ENCODE data around the gene DCD. TPM values are rescaled to one million over a fixed set of nuclear protein-coding genes. Genes with fewer than 3 reads are reported as not detected.

Gene DCD
- total and polyA plus RNA-seq, 2 of the 8 experiments (the other 6 are each of a cell fraction or from before 2014, with no cell fraction given) = not detected

DNA sequence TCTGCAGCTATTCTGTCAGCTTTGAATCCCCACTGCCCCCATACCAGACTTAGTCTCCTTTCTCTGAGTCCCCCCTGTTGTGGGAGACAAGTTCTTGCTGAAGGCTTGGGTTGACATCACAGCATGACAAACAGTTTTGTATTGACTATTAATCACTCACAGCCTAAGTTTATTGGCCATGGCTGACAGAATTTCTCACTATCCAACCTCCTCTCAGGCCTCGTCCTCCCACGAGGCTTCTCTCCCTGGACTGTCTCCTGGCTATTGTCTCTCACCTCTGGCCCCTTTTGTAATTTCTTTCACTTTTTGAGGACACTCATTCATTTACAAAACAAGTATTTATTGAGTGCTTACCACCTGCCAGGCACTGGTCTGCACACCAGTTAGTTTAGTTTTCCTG lies 35.2 kb upstream of the DCD start (continued):
- TF ChIP-seq EZH2 (IDR thresholded peaks at IDR 0.05; ENCODE audit: low read depth, low read length, severe bottlenecking) (no peak), SP1 (IDR thresholded peaks at IDR 0.05; ENCODE audit: low read depth, low read length) (no peak), SUZ12 (IDR thresholded peaks at IDR 0.05; ENCODE audit: low read length) (no peak), CBX5 (IDR thresholded peaks at IDR 0.05; ENCODE audit: low read depth, low read length) (no peak), CBX8 (IDR thresholded peaks at IDR 0.05; ENCODE audit: borderline replicate concordance, low read depth, low read length) (no peak), TAF7 (optimal IDR thresholded peaks at IDR 0.05; ENCODE audit: borderline replicate concordance, low read depth, low read length) (no peak), TAF1 (IDR thresholded peaks at IDR 0.05; ENCODE audit: low read depth, low read length) (no peak), GTF2F1 (IDR thresholded peaks at IDR 0.05; ENCODE audit: borderline replicate concordance, low read depth, low read length) (no peak), SIN3A (conservative IDR thresholded peaks at IDR 0.05 in 1 of 2, IDR thresholded peaks at IDR 0.05 in 1 of 2; ENCODE audit: low read depth in 1 of 2, low read length in 2 of 2) (0 out of 4 replicates have a peak, but pooled peaks of 1 of the 2 experiments have one; percentile 26), BCL11A (IDR thresholded peaks at IDR 0.05; ENCODE audit: low read depth in 2 of 2, low read length in 2 of 2) (no peak), KDM1A (IDR thresholded peaks at IDR 0.05; ENCODE audit: borderline replicate concordance, low read length) (no peak), NANOG (IDR thresholded peaks at IDR 0.05; ENCODE audit: insufficient read depth, low read depth, low read length, poor library complexity, severe bottlenecking) (peak; percentile 77), POLR2AphosphoS5 (IDR thresholded peaks at IDR 0.05; ENCODE audit: low read depth, low read length) (no peak), BRCA1 (IDR thresholded peaks at IDR 0.05; ENCODE audit: low read depth, low read length) (no peak), CEBPB (IDR thresholded peaks at IDR 0.05; ENCODE audit: low read depth, low read length) (no peak), CTBP2 (IDR thresholded peaks at IDR 0.05; ENCODE audit: borderline replicate concordance, insufficient read depth, insufficient read length, low read length) (no peak), PHF8 (conservative IDR thresholded peaks at IDR 0.05; ENCODE audit: low read depth, low read length) (no peak), SIX5 (IDR thresholded peaks at IDR 0.05; ENCODE audit: low read depth, low read length) (no peak), SP4 (IDR thresholded peaks at IDR 0.05; ENCODE audit: low read length) (no peak), EGR1 (IDR thresholded peaks at IDR 0.05; ENCODE audit: borderline replicate concordance, low read depth, low read length) (no peak), TCF12 (IDR thresholded peaks at IDR 0.05; ENCODE audit: low read depth, low read length) (no peak), JUND (IDR thresholded peaks at IDR 0.05; ENCODE audit: low read length) (no peak), RAD21 (IDR thresholded peaks at IDR 0.05 in 1 of 2, conservative IDR thresholded peaks at IDR 0.05 in 1 of 2; ENCODE audit: low read depth in 2 of 2, low read length in 2 of 2) (no peak)
- TF ChIP-seq, protein P1, sequence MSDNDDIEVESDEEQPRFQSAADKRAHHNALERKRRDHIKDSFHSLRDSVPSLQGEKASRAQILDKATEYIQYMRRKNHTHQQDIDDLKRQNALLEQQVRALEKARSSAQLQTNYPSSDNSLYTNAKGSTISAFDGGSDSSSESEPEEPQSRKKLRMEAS (IDR thresholded peaks at IDR 0.05) = peak; percentile 72
- TF ChIP-seq, protein P2, sequence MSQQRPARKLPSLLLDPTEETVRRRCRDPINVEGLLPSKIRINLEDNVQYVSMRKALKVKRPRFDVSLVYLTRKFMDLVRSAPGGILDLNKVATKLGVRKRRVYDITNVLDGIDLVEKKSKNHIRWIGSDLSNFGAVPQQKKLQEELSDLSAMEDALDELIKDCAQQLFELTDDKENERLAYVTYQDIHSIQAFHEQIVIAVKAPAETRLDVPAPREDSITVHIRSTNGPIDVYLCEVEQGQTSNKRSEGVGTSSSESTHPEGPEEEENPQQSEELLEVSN (IDR thresholded peaks at IDR 0.05) = peak; percentile 57; the same call in 1 of the 2 replicates
